GM04504 (cell line): ENCODE measurements around the gene FOXP4.

Experiments used
- DNase-seq: peaks from one replicate; pipeline ENCODE4 v3.0.0-alpha.2; 2012; ENCODE audit warnings: low read depth

The FOXP4 gene

DNA sequence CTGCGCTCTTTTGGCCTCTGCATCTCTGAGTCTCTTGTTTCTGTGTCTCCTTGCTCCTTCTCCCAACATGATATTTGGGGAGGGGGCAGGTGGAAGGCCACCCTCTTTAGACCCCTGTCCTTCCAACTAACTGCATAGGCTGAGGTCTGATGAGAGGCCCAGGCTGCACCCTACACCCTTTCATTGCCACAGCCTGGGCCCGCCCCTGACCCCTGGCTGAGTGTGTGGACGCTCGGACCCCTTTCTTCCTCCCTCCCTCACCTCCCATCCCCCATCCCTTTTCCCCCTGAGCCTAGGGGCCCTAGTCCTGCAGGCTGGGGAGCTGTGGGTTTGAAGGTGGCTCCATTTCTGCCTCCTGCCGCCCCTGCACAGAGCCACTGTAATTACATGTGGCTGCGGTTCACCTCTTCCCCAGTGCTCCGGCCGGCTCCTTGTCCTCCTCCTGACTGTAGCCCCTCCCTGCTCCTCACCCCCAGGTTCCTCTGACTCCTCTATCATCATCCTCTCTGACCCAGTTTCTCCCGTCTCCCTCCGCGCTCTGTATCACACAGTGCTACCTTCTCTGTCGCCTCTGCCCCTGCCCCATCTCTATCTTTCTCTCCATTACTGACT, 98.9 kb downstream of the FOXP4 start:
- DNase-seq, result no peak

GRCh38 chr6:41646026-41646795, 100.0 kb downstream of the FOXP4 start:
- no peak for DNase-seq

- DNase-seq, result no peak
Measured at GRCh38 chr6:41647061-41647511, 100.9 kb downstream of the FOXP4 start.

- DNase-seq, result no peak
Measured at GRCh38 chr6:41648070-41648585, 101.9 kb downstream of the FOXP4 start.

- DNase-seq, result no peak
Measured at GRCh38 chr6:41648921-41649320, 102.7 kb downstream of the FOXP4 start.

- DNase-seq, result no peak
Measured at GRCh38 chr6:41649596-41649995, 103.4 kb downstream of the FOXP4 start.

GRCh38 chr6:41650120-41650519, 103.9 kb downstream of the FOXP4 start:
- DNase-seq, result no peak

- DNase-seq, result no peak
Measured at GRCh38 chr6:41651246-41651961, 105.2 kb downstream of the FOXP4 start.
